Measurements from ENCODE around the gene ZNF443. TPM values are rescaled to one million over a fixed set of nuclear protein-coding genes. Genes with fewer than 3 reads are reported as not detected.

Gene ZNF443
- total RNA-seq, 1 donor from 2014 or later, result 13.8 TPM

DNA sequence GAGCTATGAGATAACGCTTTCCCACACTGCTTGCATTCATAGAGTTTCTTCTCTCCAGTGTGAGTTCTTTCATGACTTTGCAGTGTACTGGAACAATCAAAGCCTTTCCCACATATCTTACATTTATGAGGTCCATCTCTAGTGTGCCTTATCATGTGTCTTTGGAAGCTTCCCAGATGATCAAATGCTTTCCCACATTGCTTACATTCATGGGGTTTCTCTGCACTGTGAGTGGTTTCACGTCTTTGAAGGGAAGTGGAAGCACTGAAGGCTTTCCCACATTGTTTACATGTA, 60.4 kb downstream of the ZNF443 start:
- TF ChIP-seq, protein P1, sequence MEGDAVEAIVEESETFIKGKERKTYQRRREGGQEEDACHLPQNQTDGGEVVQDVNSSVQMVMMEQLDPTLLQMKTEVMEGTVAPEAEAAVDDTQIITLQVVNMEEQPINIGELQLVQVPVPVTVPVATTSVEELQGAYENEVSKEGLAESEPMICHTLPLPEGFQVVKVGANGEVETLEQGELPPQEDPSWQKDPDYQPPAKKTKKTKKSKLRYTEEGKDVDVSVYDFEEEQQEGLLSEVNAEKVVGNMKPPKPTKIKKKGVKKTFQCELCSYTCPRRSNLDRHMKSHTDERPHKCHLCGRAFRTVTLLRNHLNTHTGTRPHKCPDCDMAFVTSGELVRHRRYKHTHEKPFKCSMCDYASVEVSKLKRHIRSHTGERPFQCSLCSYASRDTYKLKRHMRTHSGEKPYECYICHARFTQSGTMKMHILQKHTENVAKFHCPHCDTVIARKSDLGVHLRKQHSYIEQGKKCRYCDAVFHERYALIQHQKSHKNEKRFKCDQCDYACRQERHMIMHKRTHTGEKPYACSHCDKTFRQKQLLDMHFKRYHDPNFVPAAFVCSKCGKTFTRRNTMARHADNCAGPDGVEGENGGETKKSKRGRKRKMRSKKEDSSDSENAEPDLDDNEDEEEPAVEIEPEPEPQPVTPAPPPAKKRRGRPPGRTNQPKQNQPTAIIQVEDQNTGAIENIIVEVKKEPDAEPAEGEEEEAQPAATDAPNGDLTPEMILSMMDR (IDR thresholded peaks at IDR 0.05; ENCODE audit: unreplicated experiment), result no peak
- Mint-ChIP-seq H3K27ac (no peak overlapping the region), H3K4me1 (ENCODE audit: low read depth) (no peaks in the 10 kb centered on the region), H3K27me3 (no peaks in the 10 kb centered on the region), H3K4me3 (ENCODE audit: low read depth) (no peak overlapping the region), H3K9me3 (ENCODE audit: low read depth) (peaks cover 52% of the 10 kb centered on the region), H3K36me3 (ENCODE audit: insufficient read depth) (peaks cover 37% of the 10 kb centered on the region)
- no peak for DNase-seq (ENCODE audit: low spot score, unreplicated experiment)

DNA sequence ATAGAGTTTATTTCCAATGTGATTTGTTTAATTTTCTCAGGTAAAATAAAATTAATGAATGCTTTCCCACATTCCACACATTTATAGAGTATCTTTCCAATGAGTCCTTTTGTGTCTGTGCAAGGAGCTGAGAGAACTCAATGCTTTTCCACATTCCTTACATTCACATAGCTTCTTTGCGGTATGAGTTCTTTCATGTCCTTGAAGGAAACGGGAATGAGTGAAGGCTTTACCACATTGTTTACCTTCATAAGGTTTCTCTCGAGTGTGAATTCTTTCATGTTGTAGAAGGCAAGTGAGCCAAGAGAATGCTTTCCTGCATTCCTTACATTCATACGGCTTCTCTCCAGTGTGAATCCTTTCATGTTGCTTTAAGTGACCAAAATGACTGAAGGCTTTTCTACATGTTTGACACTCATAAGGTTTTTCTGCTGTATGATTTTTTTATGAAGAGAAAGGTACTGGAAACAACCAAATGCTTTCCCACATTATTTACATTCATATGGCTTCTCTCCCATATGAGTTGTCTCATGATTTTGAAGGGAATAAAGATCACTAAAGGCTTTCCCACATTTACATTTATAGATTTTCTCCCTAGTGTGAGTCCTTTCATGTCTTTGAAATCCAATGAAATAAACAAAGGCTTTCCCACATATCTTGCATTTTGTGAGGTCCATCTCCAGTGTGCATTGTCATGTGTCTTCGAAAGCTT, 60.9 kb downstream of the ZNF443 start:
- Mint-ChIP-seq H3K4me3 (ENCODE audit: low read depth) (no peak overlapping the region), H3K4me1 (ENCODE audit: low read depth) (no peaks in the 10 kb centered on the region), H3K9me3 (ENCODE audit: low read depth) (peaks cover 54% of the 10 kb centered on the region), H3K36me3 (ENCODE audit: insufficient read depth) (peaks cover 37% of the 10 kb centered on the region), H3K27me3 (no peaks in the 10 kb centered on the region), H3K27ac (no peak overlapping the region)
- TF ChIP-seq, protein P1 (IDR thresholded peaks at IDR 0.05; ENCODE audit: unreplicated experiment), result no peak
- DNase-seq (ENCODE audit: low spot score, unreplicated experiment), result no peak

Other genes with a start within 250 kb of the ZNF443 start
- gene ZNF44, start 146.1 kb downstream of the ZNF443 start, total RNA-seq, result 16.1 and 16.7 TPM in 2 replicates
- gene ZNF563, start 107.4 kb downstream of the ZNF443 start, total RNA-seq, result 1.6 and 2.0 TPM in 2 replicates
- gene ZNF442, start 75.3 kb downstream of the ZNF443 start, total RNA-seq, result 4.1 and 5.4 TPM in 2 replicates
- 8.5 and 9.0 TPM in 2 replicates for gene ZNF799, start 39.8 kb downstream of the ZNF443 start, total RNA-seq
- gene ZNF709, start 43.8 kb upstream of the ZNF443 start, total RNA-seq, result 5.8 and 9.1 TPM in 2 replicates
- 18.9 and 23.1 TPM in 2 replicates for gene ZNF564, start 110.5 kb upstream of the ZNF443 start, total RNA-seq
- gene ZNF490, start 169.8 kb upstream of the ZNF443 start, total RNA-seq, result 12.7 and 15.1 TPM in 2 replicates
- 22.3 and 24.3 TPM in 2 replicates for gene ZNF791, start 169.9 kb upstream of the ZNF443 start, total RNA-seq
- 115 and 120 TPM in 2 replicates for gene MAN2B1, start 225.7 kb upstream of the ZNF443 start, total RNA-seq
- gene WDR83, start 225.8 kb upstream of the ZNF443 start, total RNA-seq, result 16.3 and 17.2 TPM in 2 replicates
- 92.0 and 106 TPM in 2 replicates for gene DHPS, start 240.9 kb upstream of the ZNF443 start, total RNA-seq
- not detected in 2 replicates for gene GNG14, start 247.0 kb upstream of the ZNF443 start, total RNA-seq

Measured in progenitor cell of endocrine pancreas (in vitro differentiated cells).